ENCODE measurements around the gene TTYH2.

- TF ChIP-seq POLR2A (IDR thresholded peaks at IDR 0.05) (no peak), CTCF (IDR thresholded peaks at IDR 0.05 in 8 of 11, conservative IDR thresholded peaks at IDR 0.05 in 3 of 11) (no peak)
These were observed 1.0 kb upstream of the TTYH2 start for GRCh38 chr17:74212209-74212912.
